ENCODE data around the gene PKD2. TPM values are rescaled to one million over a fixed set of nuclear protein-coding genes. Genes with fewer than 3 reads are reported as not detected.

Gene PKD2
- polyA plus RNA-seq, 3 donors = 1.2 to 9.7 (median 2.4) TPM

DNA sequence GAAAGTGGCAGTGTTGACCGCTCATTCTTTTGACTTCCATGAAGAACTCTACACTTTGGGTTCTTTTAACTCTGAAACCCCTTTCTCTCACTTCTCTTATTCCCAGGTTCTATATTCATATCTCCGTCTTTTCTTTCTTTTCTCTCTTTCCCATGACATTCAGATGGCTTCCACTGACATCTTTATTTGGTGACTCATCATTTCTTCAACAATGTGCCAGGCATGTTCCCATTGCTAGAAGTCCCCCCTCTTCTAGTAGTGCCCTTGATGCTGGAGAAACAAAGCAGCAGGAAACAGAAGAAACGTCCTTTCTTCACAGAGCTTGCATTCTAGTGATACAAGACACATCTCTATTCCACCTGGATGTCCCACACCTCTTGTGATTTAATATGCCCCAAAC, 33.3 kb downstream of the PKD2 start:
- Histone ChIP-seq H3K9me3 (replicated peaks in 1 of 2; ENCODE audit: control insufficient read depth in 1 of 2, insufficient read depth in 1 of 2, low read length in 2 of 2) (no peaks in the 10 kb centered on the region), H3K4me2 (replicated peaks; ENCODE audit: extremely low read depth, low read length, poor library complexity, severe bottlenecking) (no peak overlapping the region), H3K79me2 (ENCODE audit: insufficient read depth, low read length) (no peaks in the 10 kb centered on the region), H3K4me1 (ENCODE audit: control insufficient read depth in 1 of 2, insufficient read depth in 2 of 2, low read length in 2 of 2) (peaks cover 16 to 20% of the 10 kb centered on the region in 2 donors), H3K36me3 (replicated peaks in 1 of 2; ENCODE audit: control insufficient read depth in 1 of 2, insufficient read depth in 2 of 2, low read length in 2 of 2) (peaks cover 58 to 83% of the 10 kb centered on the region in 2 donors), H3K4me3 (replicated peaks in 1 of 3; ENCODE audit: low read depth in 2 of 3, low read length in 3 of 3) (no peak overlapping the region), H4K20me1 (ENCODE audit: insufficient read depth, low read length) (no peaks in the 10 kb centered on the region), H2AFZ (ENCODE audit: insufficient read depth, low read depth, low read length, poor library complexity, severe bottlenecking) (no peak overlapping the region), H3K27me3 (ENCODE audit: control insufficient read depth in 2 of 2, insufficient read depth in 2 of 2, low read length in 2 of 2) (no peaks in the 10 kb centered on the region), H3K27ac (ENCODE audit: low read depth in 1 of 2, low read length in 2 of 2) (no peak overlapping the region), H3K9ac (ENCODE audit: insufficient read depth, low read length, poor library complexity, severe bottlenecking) (no peak overlapping the region)
- H3K27me3 Mint-ChIP-seq (ENCODE audit: low read depth in 3 of 3) = no peaks in the 10 kb centered on the region
- WGBS (ENCODE audit: insufficient coverage) = 90% methylated on average over 3 of the region's 3 CpGs
- H3K4me3 Mint-ChIP-seq = no peak overlapping the region
- peaks cover 23 to 44% of the 10 kb centered on the region in 2 donors for H3K36me3 Mint-ChIP-seq
- DNase-seq = no peak
- H3K27ac Mint-ChIP-seq = no peak overlapping the region
- H3K4me1 Mint-ChIP-seq = peaks cover 20% of the 10 kb centered on the region
- H3K9me3 Mint-ChIP-seq = no peaks in the 10 kb centered on the region
- TF ChIP-seq, protein P1, sequence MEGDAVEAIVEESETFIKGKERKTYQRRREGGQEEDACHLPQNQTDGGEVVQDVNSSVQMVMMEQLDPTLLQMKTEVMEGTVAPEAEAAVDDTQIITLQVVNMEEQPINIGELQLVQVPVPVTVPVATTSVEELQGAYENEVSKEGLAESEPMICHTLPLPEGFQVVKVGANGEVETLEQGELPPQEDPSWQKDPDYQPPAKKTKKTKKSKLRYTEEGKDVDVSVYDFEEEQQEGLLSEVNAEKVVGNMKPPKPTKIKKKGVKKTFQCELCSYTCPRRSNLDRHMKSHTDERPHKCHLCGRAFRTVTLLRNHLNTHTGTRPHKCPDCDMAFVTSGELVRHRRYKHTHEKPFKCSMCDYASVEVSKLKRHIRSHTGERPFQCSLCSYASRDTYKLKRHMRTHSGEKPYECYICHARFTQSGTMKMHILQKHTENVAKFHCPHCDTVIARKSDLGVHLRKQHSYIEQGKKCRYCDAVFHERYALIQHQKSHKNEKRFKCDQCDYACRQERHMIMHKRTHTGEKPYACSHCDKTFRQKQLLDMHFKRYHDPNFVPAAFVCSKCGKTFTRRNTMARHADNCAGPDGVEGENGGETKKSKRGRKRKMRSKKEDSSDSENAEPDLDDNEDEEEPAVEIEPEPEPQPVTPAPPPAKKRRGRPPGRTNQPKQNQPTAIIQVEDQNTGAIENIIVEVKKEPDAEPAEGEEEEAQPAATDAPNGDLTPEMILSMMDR (IDR thresholded peaks at IDR 0.05) = no peak
- intact Hi-C loops (cut with micrococcal nuclease) = no loop called here

DNA sequence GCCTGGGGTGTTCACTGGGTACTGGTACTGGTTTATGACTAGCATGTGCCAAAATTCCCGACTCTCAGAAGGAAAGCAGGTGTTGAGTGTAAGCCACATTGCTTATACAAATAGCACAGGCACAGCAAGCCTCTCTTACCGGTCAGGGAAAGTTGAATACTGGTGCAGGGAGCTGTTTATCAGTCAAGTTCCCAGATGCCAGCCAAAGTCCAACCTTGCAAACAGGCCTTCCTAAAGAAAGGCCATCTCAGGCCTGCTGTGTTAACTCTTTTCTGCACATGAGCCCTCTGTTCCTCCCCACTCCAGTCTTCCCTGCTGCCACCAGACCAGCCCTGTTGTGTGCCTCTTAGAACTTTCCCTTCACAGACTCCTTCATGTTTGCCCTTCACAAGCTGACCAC, 34.2 kb downstream of the PKD2 start:
- no peaks in the 10 kb centered on the region for H3K27me3 Mint-ChIP-seq (ENCODE audit: low read depth in 3 of 3)
- TF ChIP-seq, protein P1 (IDR thresholded peaks at IDR 0.05) = no peak
- Histone ChIP-seq H3K4me1 (ENCODE audit: control insufficient read depth in 1 of 2, insufficient read depth in 2 of 2, low read length in 2 of 2) (peaks cover 22 to 26% of the 10 kb centered on the region in 2 donors), H3K36me3 (replicated peaks in 1 of 2; ENCODE audit: control insufficient read depth in 1 of 2, insufficient read depth in 2 of 2, low read length in 2 of 2) (peaks cover 51 to 80% of the 10 kb centered on the region in 2 donors), H4K20me1 (ENCODE audit: insufficient read depth, low read length) (no peaks in the 10 kb centered on the region), H3K79me2 (ENCODE audit: insufficient read depth, low read length) (no peaks in the 10 kb centered on the region), H3K9ac (ENCODE audit: insufficient read depth, low read length, poor library complexity, severe bottlenecking) (no peak overlapping the region), H2AFZ (ENCODE audit: insufficient read depth, low read depth, low read length, poor library complexity, severe bottlenecking) (no peak overlapping the region), H3K4me2 (replicated peaks; ENCODE audit: extremely low read depth, low read length, poor library complexity, severe bottlenecking) (no peak overlapping the region), H3K4me3 (replicated peaks in 1 of 3; ENCODE audit: low read depth in 2 of 3, low read length in 3 of 3) (no peak overlapping the region), H3K9me3 (replicated peaks in 1 of 2; ENCODE audit: control insufficient read depth in 1 of 2, insufficient read depth in 1 of 2, low read length in 2 of 2) (no peaks in the 10 kb centered on the region), H3K27ac (ENCODE audit: low read depth in 1 of 2, low read length in 2 of 2) (no peak overlapping the region), H3K27me3 (ENCODE audit: control insufficient read depth in 2 of 2, insufficient read depth in 2 of 2, low read length in 2 of 2) (no peaks in the 10 kb centered on the region)
- no peak overlapping the region for H3K4me3 Mint-ChIP-seq
- peaks cover 24 to 40% of the 10 kb centered on the region in 2 donors for H3K36me3 Mint-ChIP-seq
- intact Hi-C loops (cut with micrococcal nuclease) = no loop called here
- H3K4me1 Mint-ChIP-seq = peaks cover 26% of the 10 kb centered on the region
- H3K9me3 Mint-ChIP-seq = no peaks in the 10 kb centered on the region
- DNase-seq = no peak
- WGBS (ENCODE audit: insufficient coverage) = 100% methylated on average over 1 of the region's 2 CpGs
- no peak overlapping the region for H3K27ac Mint-ChIP-seq

Data from CD14-positive monocyte (primary cell).